NCI-H2196 (cell line): ENCODE results near the gene FBLN2.

Experiments used
- DNase-seq: peaks from one replicate; lab custom pipeline; 2025; ENCODE audit not compliant: unreplicated experiment; lab: John Stamatoyannopoulos, UW

The FBLN2 gene

GRCh38 chr3:13620281-13620680 is 71.4 kb downstream of the FBLN2 start:
- DNase-seq, result no peak

- no peak for DNase-seq
Measured at GRCh38 chr3:13620776-13621365, 71.9 kb downstream of the FBLN2 start.

DNA sequence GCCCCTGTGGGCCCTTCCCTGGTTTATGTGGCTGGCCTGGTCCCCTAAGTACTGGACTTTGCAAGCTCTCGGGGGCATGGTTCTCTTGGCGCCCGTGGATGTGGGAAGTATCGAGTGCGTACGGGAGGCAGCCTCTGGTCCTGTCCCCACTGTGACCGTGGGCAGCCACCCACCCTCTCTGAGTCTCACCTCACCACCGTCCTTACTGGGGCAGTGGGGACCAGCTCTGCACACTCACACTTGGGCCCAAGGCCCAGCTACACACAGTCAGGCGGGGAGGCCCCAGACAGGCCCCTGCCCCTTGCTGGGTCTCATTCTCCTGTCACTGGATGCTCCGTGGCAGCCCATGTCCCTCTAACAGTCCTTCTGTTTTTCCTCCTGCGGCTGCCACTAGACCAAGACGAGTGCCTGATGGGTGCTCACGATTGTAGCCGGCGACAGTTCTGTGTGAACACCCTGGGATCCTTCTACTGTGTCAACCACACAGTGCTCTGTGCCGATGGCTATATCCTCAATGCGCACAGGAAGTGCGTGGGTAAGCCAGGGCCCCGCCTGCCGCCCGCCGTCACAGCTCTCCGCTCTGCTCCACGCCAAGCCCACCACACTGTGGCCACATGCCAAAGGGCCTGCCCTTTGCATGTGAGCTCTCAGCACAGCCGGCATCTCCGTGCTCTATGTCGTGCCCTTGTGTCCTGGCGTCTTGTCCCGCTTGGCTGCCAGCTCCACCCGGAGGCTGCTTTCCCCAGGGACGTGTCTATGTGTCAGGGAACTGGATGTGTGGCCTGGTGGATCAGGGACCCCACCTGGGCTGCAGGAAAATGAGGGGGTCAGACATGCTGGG is 72.7 kb downstream of the FBLN2 start:
- DNase-seq, result no peak

GRCh38 chr3:13622356-13622755 is 73.4 kb downstream of the FBLN2 start:
- DNase-seq, result no peak

DNA sequence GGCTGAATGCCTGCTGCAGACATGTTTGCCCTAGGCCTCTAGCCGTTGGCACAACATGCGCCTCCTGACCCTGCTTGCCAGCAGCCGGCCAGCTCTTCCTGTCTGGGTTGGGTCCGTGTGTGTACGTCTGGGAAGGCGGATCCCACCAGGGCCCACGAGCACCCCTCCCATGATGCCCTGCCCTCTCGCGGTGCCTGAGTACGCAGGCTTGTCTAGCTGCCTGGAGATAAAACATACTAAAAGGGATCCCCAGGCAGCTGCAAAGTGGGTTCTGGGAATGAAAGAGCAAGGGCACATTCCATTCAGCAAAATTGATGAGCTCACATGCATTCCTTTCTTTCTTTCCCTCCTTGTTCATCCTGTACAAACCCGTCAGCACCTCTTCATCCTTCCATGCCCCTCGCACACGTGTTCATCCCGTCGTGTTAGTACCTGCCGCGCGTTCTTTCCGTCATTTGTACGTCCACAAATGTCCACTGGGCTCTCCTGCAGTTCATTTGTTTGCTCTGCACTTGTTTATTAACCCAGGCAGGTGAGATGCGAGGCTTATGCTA is 74.3 kb downstream of the FBLN2 start:
- peak; percentile 39 for DNase-seq

DNA sequence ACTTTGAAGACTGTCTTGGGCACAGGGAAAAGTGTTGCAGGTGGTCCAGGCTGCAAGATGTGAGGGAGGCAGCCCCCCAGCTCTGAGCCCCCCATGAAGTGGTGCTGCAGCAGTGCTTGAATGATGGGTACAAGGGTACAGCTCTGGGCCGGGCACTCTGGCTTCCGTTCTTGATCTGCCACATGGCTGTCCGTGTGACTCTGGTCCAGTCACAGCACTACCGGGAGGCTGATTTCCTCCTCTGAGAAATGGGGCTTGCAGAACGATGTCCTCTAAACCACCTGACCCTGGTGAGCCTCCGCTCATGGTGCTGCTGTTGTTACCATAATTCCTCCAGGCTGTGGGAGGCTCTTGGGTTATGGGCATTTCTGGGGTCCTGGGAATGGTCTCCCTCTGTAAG is 75.1 kb downstream of the FBLN2 start:
- DNase-seq, result no peak

- DNase-seq, result no peak
Measured at GRCh38 chr3:13624671-13625125, 75.8 kb downstream of the FBLN2 start.

DNA sequence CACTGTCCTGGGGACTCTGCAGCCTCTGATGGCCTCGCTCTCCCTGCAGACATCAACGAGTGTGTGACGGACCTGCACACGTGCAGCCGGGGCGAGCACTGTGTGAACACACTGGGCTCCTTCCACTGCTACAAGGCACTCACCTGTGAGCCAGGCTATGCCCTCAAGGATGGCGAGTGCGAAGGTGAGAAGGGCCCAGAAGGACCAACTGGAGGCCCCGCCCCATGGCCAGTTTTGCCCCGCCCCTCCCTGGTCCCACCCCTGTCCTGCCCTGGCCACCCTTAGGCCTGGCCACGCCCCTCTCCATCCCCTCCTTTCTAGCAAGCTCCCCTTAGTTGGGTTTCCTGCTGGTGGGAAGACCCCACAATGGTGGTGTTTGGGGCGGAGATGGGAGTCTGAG is 77.5 kb downstream of the FBLN2 start:
- no peak for DNase-seq

DNA sequence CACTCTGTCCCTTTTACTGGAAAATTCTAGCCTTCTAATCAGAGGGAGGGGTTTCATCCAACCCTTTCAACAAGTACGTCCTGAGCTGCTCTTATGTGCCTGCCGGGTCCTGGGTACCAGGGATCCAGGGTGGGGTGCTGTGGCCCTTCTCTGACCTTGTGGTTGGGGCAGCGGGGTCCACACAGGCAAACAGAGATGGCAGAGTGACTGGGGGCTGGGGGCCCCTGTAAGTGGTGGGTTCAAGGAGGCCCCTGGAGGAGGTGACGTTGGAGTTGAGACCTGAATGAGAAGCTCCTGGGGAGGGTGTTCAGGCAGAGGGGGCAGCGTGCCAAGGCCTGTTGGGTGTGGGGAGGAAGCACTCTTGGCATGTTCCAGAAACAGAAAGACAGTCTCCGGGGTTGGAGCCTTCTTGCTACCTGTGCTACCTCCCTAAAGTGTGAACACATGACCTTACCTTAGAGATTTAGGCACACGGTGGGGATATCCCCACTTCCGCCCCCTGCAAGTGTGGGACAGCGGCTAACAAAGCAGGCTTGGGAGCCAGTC is 78.1 kb downstream of the FBLN2 start:
- DNase-seq, result no peak

DNA sequence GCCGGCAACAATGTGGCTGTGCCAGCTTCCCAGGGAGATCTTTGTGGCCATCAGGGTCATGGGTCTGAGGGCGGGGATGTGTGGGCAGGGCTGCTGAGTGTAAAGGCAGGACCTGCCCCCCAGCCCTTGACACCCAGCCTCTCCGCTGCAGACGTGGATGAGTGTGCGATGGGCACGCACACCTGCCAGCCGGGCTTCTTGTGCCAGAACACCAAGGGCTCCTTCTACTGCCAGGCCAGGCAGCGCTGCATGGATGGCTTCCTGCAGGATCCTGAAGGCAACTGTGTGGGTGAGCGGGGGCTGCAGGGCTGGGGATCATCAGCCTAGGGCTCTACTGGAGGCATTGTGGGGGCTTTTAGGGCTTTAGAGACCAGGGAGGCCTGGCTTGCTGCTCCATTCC is 78.8 kb downstream of the FBLN2 start:
- no peak for DNase-seq

DNA sequence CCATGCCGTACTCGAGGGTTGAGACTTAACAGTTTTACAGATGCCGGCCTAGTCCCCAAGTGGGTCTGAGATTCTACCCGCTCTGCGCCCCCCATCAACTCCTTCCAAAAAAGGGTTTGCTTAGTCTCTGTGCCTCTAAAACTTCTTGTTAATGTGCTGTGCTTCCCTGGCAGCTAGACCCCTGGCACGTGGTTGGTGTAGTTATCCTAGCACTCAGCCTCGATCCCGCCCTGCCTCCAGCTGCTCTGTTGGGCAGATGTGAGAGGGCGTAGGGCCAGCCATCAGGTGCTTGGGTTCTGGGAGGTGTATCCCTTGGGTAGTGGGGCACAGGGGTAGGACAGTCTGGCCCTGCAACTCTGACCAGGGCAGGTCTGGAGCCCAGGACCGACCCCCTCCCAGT is 79.5 kb downstream of the FBLN2 start:
- DNase-seq, result no peak

DNA sequence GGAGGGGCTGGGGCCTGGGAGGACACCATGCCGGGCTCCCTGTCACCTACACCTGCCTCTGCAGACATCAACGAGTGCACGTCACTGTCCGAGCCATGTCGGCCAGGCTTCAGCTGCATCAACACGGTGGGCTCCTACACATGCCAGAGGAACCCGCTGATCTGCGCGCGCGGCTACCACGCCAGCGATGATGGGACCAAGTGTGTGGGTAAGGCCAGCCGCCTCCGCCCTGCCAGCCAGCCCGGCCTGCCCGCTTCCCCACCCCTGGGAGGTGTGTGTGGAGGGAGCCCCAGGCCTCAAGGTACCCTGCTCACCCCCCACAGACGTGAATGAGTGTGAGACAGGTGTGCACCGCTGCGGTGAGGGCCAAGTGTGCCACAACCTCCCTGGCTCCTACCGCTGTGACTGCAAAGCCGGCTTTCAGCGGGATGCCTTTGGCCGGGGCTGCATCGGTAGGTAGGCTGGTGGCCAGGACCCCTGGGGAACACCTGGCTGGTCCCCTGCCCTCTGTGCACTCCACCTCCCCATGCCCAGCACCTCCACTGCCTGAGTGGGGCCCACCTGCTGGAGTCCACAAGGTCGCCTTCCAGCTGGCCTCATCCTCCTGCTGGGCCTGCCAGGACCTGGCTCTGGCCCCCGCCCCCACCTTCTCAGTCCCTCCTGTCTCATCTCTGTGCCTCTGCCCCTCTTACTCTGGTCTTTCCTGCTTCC is 80.1 kb downstream of the FBLN2 start:
- no peak for DNase-seq

DNA sequence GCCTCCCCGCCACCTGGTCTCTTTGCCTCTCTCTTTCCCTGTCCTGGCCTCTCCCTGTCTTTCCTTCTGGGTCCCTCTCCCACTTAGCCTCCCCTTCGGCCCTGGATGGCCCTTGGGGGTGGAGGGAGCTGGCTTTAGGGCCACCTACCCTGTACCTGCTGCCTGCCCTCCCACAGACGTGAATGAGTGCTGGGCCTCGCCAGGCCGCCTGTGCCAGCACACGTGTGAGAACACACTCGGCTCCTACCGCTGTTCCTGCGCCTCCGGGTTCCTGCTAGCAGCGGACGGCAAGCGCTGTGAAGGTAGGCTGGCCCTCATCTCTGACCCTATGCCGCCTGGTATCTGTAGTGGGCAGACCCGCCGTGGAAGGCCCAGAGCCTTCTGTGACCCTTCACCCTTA is 80.7 kb downstream of the FBLN2 start:
- DNase-seq, result no peak

GRCh38 chr3:13631256-13631655 is 82.3 kb downstream of the FBLN2 start:
- DNase-seq, result no peak

GRCh38 chr3:13633176-13633575 is 84.3 kb downstream of the FBLN2 start:
- DNase-seq, result no peak

GRCh38 chr3:13634151-13634550 is 85.2 kb downstream of the FBLN2 start:
- no peak for DNase-seq

GRCh38 chr3:13634615-13635014 is 85.7 kb downstream of the FBLN2 start:
- DNase-seq, result no peak

DNA sequence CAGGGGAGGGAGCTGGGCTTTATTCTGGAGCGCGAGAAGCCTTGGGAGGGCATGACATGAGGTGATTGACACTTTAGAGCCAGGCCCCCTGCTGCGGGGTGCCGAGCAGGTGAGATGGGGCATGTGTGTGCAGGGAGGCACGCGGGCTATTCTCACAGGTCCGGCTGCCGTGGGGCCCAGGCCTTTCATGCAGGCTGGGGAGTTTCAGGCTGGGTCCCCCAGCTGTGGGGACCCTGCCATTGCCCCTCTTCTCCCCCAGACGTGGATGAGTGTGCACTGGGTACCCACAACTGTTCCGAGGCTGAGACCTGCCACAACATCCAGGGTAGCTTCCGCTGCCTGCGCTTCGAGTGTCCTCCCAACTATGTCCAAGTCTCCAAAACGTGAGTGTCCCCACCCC is 87.3 kb downstream of the FBLN2 start:
- no peak for DNase-seq

- DNase-seq, result no peak
Measured at GRCh38 chr3:13636874-13637273, 87.9 kb downstream of the FBLN2 start.

- no peak for DNase-seq
Measured at GRCh38 chr3:13637311-13637891, 88.5 kb downstream of the FBLN2 start.

- DNase-seq, result no peak
Measured at GRCh38 chr3:13637953-13638352, 89.0 kb downstream of the FBLN2 start.
